ENCODE data around the gene PIEZO1.

The PIEZO1 gene

GRCh38 chr16:88732172-88732960 lies 52.7 kb downstream of the PIEZO1 start:
- Histone ChIP-seq H3K4me3 (ENCODE audit: low read depth in 1 of 2, low read length in 2 of 2) (no peak overlapping the region), H3K36me3 (ENCODE audit: insufficient read depth, low read length) (peaks cover 48% of the 10 kb centered on the region), H3K4me1 (ENCODE audit: insufficient read depth, low read length) (no peaks in the 10 kb centered on the region)

GRCh38 chr16:88731699-88732098 lies 53.3 kb downstream of the PIEZO1 start:
- Histone ChIP-seq H3K9ac (ENCODE audit: low read length) (no peak overlapping the region), H3K4me3 (ENCODE audit: low read depth in 1 of 2, low read length in 2 of 2) (no peak overlapping the region), H3K9me3 (ENCODE audit: low read length) (no peaks in the 10 kb centered on the region), H3K36me3 (ENCODE audit: insufficient read depth, low read length) (peaks cover 52% of the 10 kb centered on the region), H3K27me3 (ENCODE audit: control insufficient read depth in 1 of 2, insufficient read depth in 2 of 2, low read length in 2 of 2) (no peaks in the 10 kb centered on the region), H3K27ac (ENCODE audit: low read depth, low read length) (no peak overlapping the region), H3K4me1 (ENCODE audit: insufficient read depth, low read length) (no peaks in the 10 kb centered on the region)

More at GRCh38 chr16:88732172-88732960, 52.7 kb downstream of the PIEZO1 start:
- H3K27me3 ChIP-seq (ENCODE audit: control insufficient read depth in 1 of 2, insufficient read depth in 2 of 2, low read length in 2 of 2), result no peaks in the 10 kb centered on the region
- no peaks in the 10 kb centered on the region for H3K9me3 ChIP-seq (ENCODE audit: low read length)
- H3K9ac ChIP-seq (ENCODE audit: low read length), result no peak overlapping the region
- H3K27ac ChIP-seq (ENCODE audit: low read depth, low read length), result no peak overlapping the region

DNA sequence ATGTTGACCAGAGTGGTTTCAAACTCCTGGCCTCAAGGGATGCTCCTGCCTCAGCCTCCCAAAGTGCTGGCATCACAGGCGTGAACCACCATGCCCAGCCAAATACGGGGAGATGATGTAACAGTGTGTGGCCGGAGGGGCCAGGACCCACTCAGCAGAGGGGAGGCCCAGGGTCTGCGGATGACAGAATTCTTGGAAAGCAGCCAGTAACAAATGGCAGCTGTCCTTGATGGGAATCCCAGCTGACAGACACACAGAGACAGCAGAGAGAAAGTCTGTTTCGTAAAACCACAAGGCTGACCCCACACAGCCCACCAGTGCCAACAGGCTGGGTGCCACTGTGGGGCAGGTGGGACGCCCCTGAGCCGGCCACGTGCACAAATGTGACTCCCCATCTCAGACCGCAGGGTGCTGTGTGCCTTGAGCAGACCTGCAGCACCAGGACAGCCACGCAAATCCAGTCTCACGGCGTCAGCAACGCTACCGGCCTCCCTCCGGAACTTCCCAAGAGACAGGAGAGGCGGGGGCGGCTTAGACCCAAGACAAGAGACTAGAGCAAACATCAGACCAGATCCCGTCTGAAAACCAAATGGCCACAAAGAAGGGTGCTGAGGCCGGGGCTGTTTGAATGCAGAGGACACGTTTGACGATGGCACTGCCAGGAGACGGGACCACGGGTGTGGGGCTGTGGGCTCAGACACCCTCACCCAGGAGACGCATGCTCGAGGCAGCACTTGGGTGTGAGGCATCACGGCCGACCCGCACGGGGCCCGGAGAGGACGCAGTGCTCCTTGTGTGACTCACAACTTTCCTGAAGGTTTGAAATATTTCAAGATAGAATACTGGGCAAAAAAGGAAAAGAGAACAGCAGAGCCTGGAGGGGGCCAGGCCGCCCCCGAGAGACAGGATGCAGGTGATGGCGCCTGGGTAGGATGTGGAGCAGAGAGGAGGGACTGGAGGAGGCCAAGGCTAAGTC lies 54.1 kb downstream of the PIEZO1 start:
- Histone ChIP-seq H3K27me3 (ENCODE audit: control insufficient read depth in 1 of 2, insufficient read depth in 2 of 2, low read length in 2 of 2) (no peaks in the 10 kb centered on the region), H3K4me3 (ENCODE audit: low read depth in 1 of 2, low read length in 2 of 2) (no peak overlapping the region), H3K27ac (ENCODE audit: low read depth, low read length) (no peak overlapping the region), H3K9ac (ENCODE audit: low read length) (no peak overlapping the region), H3K9me3 (ENCODE audit: low read length) (no peaks in the 10 kb centered on the region), H3K4me1 (ENCODE audit: insufficient read depth, low read length) (no peaks in the 10 kb centered on the region), H3K36me3 (ENCODE audit: insufficient read depth, low read length) (peaks cover 55% of the 10 kb centered on the region)

- no peaks in the 10 kb centered on the region for H3K4me1 ChIP-seq (ENCODE audit: insufficient read depth, low read length)
- H3K9me3 ChIP-seq (ENCODE audit: low read length), result no peaks in the 10 kb centered on the region
- H3K36me3 ChIP-seq (ENCODE audit: insufficient read depth, low read length), result peaks cover 60% of the 10 kb centered on the region
- H3K27ac ChIP-seq (ENCODE audit: low read depth, low read length), result no peak overlapping the region
- H3K4me3 ChIP-seq (ENCODE audit: low read depth in 1 of 2, low read length in 2 of 2), result no peak overlapping the region
- no peaks in the 10 kb centered on the region for H3K27me3 ChIP-seq (ENCODE audit: control insufficient read depth in 1 of 2, insufficient read depth in 2 of 2, low read length in 2 of 2)
- no peak overlapping the region for H3K9ac ChIP-seq (ENCODE audit: low read length)
Measured at GRCh38 chr16:88727871-88728270, 57.1 kb downstream of the PIEZO1 start.

DNA sequence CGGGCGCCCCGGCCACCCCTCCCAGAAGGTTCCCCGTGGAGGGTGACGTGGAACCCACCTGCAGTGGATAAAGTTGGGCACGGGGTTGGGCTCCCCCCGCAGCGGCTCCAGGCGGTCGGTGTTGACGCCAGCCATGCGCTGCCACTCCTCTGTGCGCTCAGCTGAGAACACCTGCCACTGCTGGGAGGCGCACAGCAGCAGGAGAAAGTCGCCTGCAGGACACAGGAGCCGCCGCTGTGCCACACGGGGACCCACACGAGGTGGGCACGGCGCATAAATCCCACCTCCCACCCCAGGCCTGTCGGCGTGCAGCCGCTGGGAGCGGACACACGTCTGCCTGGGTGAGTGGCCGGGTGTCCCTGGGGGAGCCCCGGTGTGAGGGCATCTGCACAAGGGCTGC lies 58.0 kb downstream of the PIEZO1 start:
- H3K9me3 ChIP-seq (ENCODE audit: low read length), result no peaks in the 10 kb centered on the region
- H3K4me1 ChIP-seq (ENCODE audit: insufficient read depth, low read length), result no peaks in the 10 kb centered on the region
- no peaks in the 10 kb centered on the region for H3K27me3 ChIP-seq (ENCODE audit: control insufficient read depth in 1 of 2, insufficient read depth in 2 of 2, low read length in 2 of 2)
- H3K9ac ChIP-seq (ENCODE audit: low read length), result no peak overlapping the region
- H3K4me3 ChIP-seq (ENCODE audit: low read depth in 1 of 2, low read length in 2 of 2), result no peak overlapping the region
- peaks cover 67% of the 10 kb centered on the region for H3K36me3 ChIP-seq (ENCODE audit: insufficient read depth, low read length)
- H3K27ac ChIP-seq (ENCODE audit: low read depth, low read length), result no peak overlapping the region

DNA sequence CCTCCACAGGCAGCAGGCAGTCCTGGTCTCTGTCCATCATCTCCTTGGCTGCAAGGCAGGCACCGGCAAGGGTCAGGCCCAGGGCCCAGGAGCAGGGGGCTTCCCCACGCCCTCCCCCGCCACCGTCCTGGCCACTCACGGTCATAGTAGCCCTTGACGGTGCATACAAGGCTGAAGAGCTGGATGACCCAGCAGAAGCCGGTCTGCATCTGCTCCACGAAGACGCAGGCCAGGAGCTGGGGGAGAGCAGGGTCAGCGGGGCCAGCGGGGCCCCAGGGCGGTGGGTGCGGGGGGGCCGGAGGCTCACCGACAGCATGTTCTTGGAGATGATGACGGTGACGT lies 58.6 kb downstream of the PIEZO1 start:
- Histone ChIP-seq H3K9ac (ENCODE audit: low read length) (no peak overlapping the region), H3K4me3 (ENCODE audit: low read depth in 1 of 2, low read length in 2 of 2) (no peak overlapping the region), H3K4me1 (ENCODE audit: insufficient read depth, low read length) (no peaks in the 10 kb centered on the region), H3K27ac (ENCODE audit: low read depth, low read length) (no peak overlapping the region), H3K27me3 (ENCODE audit: control insufficient read depth in 1 of 2, insufficient read depth in 2 of 2, low read length in 2 of 2) (no peaks in the 10 kb centered on the region), H3K9me3 (ENCODE audit: low read length) (no peaks in the 10 kb centered on the region), H3K36me3 (ENCODE audit: insufficient read depth, low read length) (peaks cover 71% of the 10 kb centered on the region)

GRCh38 chr16:88725609-88726407 lies 59.2 kb downstream of the PIEZO1 start:
- Histone ChIP-seq H3K27ac (ENCODE audit: low read depth, low read length) (no peak overlapping the region), H3K27me3 (ENCODE audit: control insufficient read depth in 1 of 2, insufficient read depth in 2 of 2, low read length in 2 of 2) (no peaks in the 10 kb centered on the region), H3K9ac (ENCODE audit: low read length) (no peak overlapping the region), H3K9me3 (ENCODE audit: low read length) (no peaks in the 10 kb centered on the region), H3K4me1 (ENCODE audit: insufficient read depth, low read length) (no peaks in the 10 kb centered on the region), H3K4me3 (ENCODE audit: low read depth in 1 of 2, low read length in 2 of 2) (no peak overlapping the region), H3K36me3 (ENCODE audit: insufficient read depth, low read length) (peaks cover 71% of the 10 kb centered on the region)

DNA sequence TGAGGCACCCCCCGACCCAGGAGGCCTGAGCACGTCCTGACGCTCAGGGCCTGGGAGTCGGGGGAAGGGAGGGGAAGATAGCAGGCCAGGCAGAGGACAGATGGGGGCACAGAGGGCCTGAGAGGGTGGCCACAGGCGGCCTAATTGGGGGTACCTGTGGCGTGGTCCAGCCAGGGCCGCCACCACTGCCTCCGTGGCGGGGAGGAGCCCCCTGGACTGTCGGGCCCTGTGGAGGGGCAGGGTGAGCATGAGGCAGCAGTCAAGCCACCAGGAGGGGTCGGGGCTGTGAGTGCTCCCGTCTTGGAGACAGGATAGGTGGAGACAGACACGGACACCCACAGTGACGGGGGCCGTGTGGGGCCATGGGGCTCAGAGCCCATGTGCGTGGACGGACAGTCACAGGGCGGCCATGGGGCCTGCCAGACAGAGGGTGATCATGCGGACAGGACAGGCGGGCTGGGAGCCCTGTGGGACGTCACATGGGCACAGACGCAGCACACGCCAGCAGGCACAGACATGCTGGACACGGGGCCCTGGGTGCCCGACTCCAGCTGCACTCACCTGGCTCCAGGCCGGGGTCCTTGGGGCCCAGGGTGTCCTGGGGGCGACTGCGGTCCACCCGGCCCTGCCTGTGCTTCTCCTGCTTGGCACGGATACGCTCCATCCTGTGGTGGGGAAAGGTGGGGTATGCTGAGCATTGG lies 60.0 kb downstream of the PIEZO1 start:
- Histone ChIP-seq H3K4me3 (ENCODE audit: low read depth in 1 of 2, low read length in 2 of 2) (no peak overlapping the region), H3K27ac (ENCODE audit: low read depth, low read length) (no peak overlapping the region), H3K27me3 (ENCODE audit: control insufficient read depth in 1 of 2, insufficient read depth in 2 of 2, low read length in 2 of 2) (no peaks in the 10 kb centered on the region), H3K9me3 (ENCODE audit: low read length) (no peaks in the 10 kb centered on the region), H3K4me1 (ENCODE audit: insufficient read depth, low read length) (peaks cover 1% of the 10 kb centered on the region), H3K9ac (ENCODE audit: low read length) (no peak overlapping the region), H3K36me3 (ENCODE audit: insufficient read depth, low read length) (peaks cover 72% of the 10 kb centered on the region)

DNA sequence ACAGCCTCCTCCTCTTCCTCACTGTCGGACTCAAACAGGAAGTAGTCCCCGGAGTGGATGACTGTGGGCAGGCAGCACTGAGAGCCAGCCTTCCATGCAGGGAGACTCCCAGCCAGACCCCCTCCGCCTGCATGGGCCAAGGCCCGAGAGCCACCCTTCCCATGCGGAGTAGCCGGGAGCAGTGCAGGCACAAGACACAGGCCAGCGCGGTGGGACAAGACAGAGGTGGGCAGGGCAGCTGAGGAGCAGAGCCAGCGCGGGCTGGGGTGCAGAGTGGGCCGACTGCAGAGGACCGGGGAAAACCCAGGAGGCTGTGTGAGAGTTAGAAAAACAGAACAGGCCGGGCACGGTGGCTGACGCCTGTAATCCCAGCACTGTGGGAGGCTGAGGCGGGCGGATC lies 61.1 kb downstream of the PIEZO1 start:
- Histone ChIP-seq H3K27ac (ENCODE audit: low read depth, low read length) (no peak overlapping the region), H3K4me1 (ENCODE audit: insufficient read depth, low read length) (peaks cover 9% of the 10 kb centered on the region), H3K27me3 (ENCODE audit: control insufficient read depth in 1 of 2, insufficient read depth in 2 of 2, low read length in 2 of 2) (no peaks in the 10 kb centered on the region), H3K9ac (ENCODE audit: low read length) (no peak overlapping the region), H3K36me3 (ENCODE audit: insufficient read depth, low read length) (peaks cover 80% of the 10 kb centered on the region), H3K9me3 (ENCODE audit: low read length) (no peaks in the 10 kb centered on the region), H3K4me3 (ENCODE audit: low read depth in 1 of 2, low read length in 2 of 2) (no peak overlapping the region)

GRCh38 chr16:88723507-88723887 lies 61.5 kb downstream of the PIEZO1 start:
- no peaks in the 10 kb centered on the region for H3K9me3 ChIP-seq (ENCODE audit: low read length)
- no peak overlapping the region for H3K4me3 ChIP-seq (ENCODE audit: low read depth in 1 of 2, low read length in 2 of 2)
- peaks cover 84% of the 10 kb centered on the region for H3K36me3 ChIP-seq (ENCODE audit: insufficient read depth, low read length)
- H3K4me1 ChIP-seq (ENCODE audit: insufficient read depth, low read length), result peaks cover 13% of the 10 kb centered on the region
- no peak overlapping the region for H3K9ac ChIP-seq (ENCODE audit: low read length)
- no peak overlapping the region for H3K27ac ChIP-seq (ENCODE audit: low read depth, low read length)
- H3K27me3 ChIP-seq (ENCODE audit: control insufficient read depth in 1 of 2, insufficient read depth in 2 of 2, low read length in 2 of 2), result no peaks in the 10 kb centered on the region

Measured in muscle layer of colon (tissue), 2 donors.